Hindlimb muscle (tissue), 1 donor: Measurements from ENCODE around the gene TNNI2. TPM values are rescaled to one million over a fixed set of nuclear protein-coding genes. Genes with fewer than 3 reads are reported as not detected.
"Not testable (repeated sequence)": the region's sequence is repeated elsewhere in the genome, so short reads cannot be mapped to it uniquely, and the experiment has no call there.

Experiments used
- DNase-seq: peaks from one replicate; pipeline ENCODE4 v3.0.0-alpha.2; 2013
- polyA plus RNA-seq: library from polyadenylated mRNA; unstranded; fragments of 120-200 nt; gene quantifications from one replicate; pipeline ENCODE4 v1.2.1, GENCODE V29; 2013; ENCODE audit not compliant: insufficient read length

TNNI2 gene
- 3,747 TPM for polyA plus RNA-seq

- no peak for DNase-seq
Measured at GRCh38 chr11:1838426-1839144, at the start of gene TNNI2. TSS of gene TNNI2 (plus strand) at chr11:1838981. CDS start at chr11:1839697, 716 bp downstream.

DNA sequence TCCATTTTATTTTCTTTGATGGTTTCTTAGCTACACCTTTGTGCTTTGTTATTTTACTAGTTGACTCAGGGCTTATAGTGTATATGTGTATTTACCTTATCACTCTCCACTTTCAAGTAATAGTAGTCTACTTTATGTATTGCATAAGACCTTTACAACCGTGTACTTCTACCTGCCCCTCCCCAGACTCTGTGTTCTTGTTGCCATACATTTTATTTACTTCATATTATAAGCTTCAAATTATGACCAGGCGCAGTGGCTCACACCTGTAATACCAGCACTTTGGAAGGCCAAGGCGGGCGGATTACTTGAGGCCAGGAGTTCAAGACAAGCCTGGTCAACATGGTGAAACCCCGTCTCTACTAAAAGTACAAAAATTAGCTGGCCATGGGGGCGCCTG lies 46.9 kb upstream of the TNNI2 start:
- no peak for DNase-seq

DNA sequence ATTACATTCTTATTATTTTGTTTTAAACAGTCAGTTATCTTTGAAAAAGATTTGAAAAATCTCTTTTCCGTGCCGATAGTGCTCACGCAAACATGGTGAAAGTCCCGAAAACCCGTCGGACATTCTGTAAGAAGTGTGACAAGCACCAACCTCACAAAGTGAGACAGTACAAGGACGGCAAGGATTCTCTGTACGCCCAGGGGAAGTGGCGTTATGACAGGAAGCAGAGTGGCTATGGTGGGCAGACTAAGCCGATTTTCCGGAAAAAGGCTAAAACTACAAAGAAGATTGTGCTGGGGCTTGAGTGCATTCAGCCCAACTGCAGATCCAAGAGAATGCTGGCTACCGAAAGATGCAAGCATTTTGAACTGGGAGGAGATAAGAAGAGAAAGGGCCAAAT lies 46.3 kb upstream of the TNNI2 start:
- no peak for DNase-seq

- no peak for DNase-seq
Measured at GRCh38 chr11:1793081-1793480, 45.7 kb upstream of the TNNI2 start.

GRCh38 chr11:1796413-1797011 lies 42.3 kb upstream of the TNNI2 start:
- DNase-seq: no peak

DNA sequence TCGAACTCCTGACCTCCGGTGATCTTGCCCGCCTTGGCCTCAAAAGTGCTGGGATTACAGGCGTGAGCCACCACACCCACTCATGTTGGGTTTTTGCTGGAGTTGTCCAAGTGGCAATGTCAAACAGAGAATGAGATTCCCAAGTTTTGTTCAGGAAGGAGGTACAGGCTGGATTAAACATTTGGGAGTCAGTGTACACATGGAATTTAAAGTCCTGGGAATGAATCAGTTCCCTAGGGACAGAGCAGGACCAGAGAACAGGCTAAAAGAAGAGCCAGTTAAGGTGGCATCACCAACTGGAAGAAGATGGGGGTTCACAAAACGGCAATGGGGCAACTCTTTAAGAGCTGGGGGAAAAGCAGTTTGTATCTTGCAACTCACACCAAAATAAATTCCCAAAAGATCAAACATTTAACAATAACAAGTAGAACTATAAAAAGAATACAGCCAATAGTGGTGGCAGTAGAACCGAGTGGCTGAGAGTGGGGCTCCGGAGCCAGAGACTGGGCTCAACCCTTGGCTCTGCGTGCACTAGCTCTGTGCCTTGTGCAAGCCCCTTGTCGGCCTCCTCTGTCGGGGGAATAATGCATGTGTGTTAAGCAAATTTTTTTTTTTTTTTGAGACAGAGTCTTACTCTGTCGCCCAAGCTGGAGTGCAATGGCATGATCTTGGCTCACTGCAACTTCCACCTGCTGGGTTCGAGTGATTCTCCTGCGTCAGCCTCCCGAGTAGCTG lies 41.2 kb upstream of the TNNI2 start:
- DNase-seq: no peak

- no peak for DNase-seq
Measured at GRCh38 chr11:1803246-1803645, 35.5 kb upstream of the TNNI2 start.

DNA sequence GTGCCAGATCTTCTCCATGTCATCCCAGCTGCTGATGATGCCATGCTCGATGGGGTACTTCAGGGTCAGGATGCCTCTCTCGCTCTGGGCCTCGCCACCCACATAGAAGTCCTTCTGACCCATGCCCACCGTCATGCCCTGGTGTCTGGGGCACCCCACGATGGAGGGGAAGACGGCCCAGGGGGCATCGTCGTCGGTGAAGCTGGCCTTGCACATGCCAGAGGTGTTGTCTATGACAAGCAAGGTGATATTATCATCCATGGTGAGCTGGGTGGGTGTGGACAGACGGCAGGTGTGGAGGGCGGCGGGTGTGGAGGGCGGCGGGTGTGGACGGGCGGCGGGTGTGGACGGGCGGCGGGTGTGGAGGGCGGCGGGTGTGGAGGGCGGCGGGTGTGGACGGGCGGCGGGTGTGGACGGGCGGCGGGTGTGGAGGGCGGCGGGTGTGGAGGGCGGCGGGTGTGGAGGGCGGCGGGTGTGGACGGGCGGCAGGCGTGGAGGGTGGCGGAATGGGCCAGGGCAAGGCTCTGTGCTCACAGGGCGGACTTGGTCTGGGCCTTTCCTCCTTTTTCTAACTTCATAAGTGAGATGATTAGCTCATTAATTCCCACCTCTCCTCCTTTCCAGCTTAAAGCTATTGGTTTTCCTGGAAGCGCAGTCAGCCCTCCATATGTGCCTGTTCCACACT lies 34.8 kb upstream of the TNNI2 start:
- not testable (repeated sequence) for DNase-seq

GRCh38 chr11:1805525-1805924 lies 33.3 kb upstream of the TNNI2 start:
- DNase-seq: no peak

DNA sequence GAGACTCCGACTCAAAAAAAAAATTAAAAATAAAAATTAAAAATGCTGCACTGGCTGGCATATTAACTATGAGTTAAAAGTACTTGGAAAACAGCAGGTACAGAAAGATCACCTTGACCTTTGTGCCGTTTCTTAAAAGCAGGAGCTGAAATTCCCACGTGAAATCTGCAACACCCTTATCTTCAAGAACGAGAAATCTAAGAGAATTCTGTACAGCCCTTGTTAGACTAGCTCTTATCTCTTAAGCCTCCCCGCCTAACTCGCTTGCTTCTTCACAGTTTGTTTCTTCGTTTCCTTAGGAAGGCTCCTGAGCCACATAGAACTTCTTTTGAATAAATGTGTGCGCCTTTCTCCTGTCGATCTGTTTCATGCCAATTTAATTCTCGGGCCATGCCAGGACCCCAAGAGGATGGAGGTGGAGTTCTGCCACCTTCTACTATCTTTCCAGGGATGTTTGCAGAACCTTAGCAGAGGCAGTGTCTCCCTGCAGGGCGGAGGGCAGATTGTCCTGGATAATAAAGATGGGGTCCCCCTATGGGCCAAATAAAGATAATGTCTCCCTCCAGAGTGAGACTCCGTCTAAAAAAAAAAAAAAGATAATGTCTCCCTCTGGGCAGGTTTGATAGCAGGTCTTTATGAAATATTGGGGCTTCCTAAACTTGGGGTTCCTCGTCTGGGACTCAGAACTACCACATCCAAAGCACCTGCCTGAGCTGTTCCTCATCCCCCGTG lies 31.4 kb upstream of the TNNI2 start:
- no peak for DNase-seq

DNA sequence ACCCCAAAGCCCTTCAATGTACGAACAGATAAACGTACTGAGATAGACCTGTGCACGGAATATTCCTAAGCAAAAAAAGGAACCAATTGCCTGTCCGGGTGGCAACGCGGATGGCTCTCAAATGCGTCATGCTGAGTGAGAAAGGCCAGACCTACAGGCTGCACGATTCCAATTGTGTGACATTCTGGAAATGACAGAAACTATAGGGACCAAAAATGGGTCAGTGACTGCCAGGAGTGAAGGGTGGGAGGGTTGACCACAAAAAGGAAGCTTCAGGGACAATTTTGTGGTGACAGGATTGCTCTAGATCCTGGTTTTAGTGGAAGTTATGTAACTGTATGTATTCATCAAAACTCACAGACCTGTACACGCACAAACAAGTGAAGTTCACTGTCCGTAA lies 28.0 kb upstream of the TNNI2 start:
- no peak for DNase-seq

DNA sequence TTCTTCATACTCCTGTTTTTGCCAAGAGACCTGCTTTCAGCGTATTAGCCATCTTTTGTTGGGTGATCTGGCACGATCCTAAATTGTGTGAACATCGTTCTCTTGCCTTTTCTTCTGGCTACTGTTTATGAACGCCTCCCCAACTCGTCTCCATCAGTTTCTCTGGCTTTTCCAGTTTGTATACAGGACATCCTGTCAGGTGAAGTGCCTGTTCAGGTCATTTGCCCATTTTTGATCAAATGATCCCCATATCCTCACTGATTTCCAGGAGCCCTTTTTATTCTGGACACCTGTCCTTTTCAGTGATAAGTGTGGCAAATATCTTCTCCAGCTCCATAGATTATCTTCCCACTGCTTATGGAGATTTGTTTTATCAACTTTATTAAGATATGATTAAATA lies 26.5 kb upstream of the TNNI2 start:
- DNase-seq: no peak

DNA sequence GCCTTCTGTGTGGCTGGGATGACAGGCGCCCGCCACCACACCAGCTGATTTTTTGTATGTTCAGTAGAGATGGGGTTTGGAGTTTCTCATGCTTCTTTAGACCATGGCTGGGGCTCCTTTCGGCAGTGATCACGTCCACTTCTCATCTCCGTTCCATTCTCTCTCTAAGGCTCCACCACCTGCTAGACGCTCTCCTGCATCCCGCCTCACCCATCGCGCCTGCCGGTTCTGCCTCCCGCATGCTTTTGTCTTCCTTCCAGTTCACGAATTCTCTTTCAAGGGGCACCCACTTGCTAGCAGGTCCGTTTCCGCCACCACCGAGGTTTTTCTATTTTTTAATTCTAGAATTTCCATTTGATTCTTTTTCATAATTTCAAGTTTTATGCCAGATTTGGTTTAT lies 26.0 kb upstream of the TNNI2 start:
- DNase-seq: no peak

- not testable (repeated sequence) for DNase-seq
Measured at GRCh38 chr11:1813356-1813755, 25.4 kb upstream of the TNNI2 start.

DNA sequence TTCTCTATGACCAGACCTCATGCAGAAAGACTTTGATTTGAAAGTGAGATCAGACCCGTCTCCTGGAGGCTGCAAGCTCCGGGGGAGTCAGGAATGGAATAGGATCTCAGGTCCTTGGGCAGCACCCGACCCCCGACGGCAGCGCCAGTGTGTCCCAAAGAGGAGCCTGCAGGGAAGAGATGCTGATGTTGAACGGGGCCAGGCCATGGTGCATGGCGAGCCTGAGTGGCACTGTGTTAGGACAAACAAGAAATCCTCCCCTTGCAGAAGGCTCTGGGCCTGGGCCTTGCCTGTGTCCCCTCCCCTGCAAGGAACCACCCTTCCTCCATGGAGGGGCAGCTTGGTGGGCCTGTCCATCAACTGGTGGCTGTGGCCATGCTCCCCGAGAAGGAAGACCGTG lies 24.1 kb upstream of the TNNI2 start:
- DNase-seq: no peak

DNA sequence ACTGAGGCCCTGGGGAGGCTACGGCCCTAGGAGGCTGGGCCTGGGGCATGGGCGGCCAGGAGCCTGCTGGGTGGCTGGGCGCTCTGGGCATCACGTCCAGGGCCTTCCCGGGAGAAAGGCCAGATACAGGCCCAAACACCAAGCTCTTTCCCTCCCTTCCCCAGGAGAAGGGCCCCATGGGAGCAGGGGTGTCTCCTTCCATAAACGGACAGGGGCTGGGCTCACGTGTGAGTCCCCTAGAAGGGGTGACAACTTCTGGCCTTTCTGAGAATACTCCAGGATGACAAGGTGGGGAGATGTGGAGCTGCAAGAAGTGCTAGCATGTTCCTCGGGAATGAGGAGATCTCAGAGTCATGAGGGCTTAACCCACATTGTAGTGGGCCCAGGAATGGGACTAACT lies 23.5 kb upstream of the TNNI2 start:
- DNase-seq: no peak

DNA sequence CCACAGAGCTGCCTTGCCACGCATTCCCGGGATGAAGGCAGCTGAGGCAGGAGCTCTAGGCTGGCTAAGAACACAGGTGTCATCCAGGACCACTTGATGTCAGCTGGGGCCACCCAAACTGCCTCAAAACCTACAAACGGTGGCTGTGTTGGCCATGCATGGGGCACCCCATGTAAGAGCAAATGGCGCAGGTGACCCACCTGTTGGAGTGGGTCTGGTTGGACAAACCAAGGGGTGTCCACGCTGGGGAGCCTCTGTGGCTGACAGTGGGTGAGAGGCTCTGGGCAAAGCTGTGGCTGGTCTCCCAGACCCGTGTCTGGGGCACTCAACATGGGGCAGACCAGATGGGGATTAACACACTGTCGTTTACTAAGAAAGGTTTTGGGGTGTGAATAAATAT lies 23.0 kb upstream of the TNNI2 start:
- no peak for DNase-seq

DNA sequence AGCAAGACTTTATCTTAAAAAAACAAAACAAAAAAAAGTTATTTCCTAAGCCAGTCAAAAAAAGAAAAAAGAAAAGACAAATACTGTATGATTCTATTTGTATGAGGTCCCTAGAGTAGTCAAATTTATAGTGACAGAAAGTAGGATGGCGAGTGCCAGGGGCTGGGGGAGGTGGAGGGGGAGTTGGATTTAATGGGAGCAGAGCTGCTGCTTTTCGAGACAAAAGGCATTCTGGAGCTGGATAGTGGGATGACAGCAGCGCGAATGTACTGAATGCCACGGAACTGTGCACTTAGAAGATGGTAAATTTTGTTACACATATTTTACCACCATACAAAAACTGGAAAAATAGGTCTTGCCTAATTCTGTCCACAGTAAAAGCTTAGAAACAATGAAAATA lies 21.8 kb upstream of the TNNI2 start:
- DNase-seq: no peak

DNA sequence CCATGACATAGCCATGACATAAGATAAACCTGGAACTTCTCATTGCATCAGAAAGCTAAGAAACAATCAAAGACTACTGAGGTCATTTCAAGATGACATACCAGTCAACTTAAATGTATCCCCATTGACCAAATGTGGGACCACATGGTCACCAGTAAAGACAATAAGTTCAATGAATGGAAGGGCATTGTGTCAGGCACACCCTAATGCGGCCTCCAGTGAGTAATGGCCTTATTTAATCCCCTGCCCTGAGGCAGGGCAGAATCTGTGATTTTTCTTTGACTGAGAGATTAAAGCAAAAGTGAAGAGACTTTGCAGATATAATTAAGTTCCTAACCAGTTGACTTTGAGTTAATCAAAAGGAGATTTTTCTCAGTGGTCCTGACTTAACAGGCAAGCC lies 21.3 kb upstream of the TNNI2 start:
- no peak for DNase-seq

DNA sequence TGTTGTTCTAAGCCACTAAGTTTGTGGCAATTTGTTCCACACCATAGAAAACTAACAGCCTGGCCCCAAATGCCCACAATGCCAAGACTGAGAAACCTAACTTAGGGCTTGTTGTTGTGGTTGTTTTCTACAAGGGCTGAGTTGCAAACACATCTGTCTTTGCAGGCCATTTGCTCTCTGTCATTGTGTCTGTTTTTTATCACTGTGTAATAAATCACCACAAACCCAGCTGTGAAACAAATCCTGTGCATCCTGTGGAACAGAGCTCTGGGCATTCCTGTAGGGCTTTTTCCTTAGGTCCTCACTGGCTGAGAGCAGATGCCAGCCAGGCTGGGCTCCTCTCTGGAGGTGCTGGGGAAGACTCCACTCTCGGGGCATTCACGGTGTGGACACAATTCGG lies 19.7 kb upstream of the TNNI2 start:
- no peak for DNase-seq

DNA sequence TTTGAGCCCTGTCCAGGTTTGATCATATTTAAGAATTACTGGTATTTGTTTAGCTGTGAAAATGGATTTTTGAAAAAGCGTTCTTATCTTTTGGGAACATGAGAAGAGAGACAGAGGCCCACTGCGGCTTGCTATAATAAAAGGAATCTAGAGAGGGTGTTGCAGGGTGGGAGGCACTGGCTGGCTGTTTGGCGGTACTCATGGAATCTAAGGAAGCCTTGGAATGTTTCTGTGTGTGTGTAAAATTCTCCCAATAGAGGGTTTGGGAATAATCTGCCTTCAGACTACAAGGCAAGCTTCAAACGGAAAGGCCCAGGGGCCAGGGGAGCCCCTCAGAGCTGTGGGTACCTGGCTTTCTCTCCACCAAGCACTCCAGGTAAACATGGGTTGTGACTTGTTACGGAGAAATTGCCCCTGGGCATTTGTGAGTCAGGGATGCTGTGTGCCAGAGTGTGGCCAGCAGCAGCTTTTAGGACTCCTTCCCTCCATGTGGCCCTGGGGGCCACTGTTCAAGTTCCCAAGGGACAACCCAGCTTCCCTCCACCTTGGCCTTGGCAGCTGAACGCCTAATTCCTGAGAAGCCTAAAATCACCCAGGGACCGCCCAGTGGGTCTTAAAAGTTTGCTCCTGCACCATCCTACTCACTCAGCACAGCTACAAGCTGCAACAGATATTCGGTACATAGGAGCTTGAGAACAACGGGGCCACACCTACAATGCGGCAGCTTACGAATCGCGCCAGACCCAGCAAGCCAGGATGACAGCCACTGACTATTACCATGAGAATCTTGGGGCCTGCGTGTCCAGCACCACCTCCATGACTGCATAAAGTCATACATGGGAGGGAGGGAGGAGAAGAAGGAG lies 18.1 kb upstream of the TNNI2 start:
- DNase-seq: no peak

DNA sequence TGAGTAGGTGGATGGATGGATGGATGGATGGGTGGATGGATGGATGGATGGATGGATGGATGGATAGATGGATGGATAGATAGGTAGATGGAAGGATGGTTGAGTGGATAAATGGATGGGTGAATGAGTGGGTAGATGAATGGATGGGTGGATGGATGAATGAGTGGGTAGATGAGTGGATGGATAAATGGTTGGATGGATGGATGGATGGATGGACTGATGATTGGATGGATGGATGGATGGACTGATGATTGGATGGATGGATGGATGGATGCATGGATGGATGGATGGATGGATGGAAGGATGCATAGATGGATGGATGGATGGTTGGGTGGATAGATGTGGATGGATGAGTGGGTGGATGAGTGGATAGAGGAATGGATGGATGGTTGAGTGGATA lies 17.2 kb upstream of the TNNI2 start:
- no peak for DNase-seq
